ENCODE data around the gene RNF7. TPM values are rescaled to one million over a fixed set of nuclear protein-coding genes. Genes with fewer than 3 reads are reported as not detected.

RNF7 gene
- total and polyA plus RNA-seq, 9 of the 15 experiments (the other 6 are each of a cell fraction or from before 2014, with no cell fraction given): 38.8 to 133 (median 80.5) TPM

DNA sequence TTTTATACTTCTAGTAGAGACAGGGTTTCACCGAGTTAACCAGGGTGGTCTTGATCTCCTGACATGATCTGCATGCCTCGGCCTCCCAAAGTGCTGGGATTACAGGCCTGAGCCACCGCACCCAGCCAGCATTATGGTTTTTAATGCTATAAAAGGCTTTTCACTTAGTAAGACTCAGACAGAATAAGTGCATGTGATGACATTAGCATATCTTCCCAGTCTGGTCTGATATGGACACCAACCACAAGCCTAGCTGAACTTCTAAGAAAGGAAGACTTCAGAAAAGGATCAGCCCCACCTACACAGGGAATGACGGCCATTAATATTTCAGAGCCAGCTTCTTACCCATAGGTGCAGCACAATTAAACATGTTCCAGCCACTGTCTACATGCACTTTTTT is 52.1 kb downstream of the RNF7 start:
- no peak overlapping the region for H3K27ac ChIP-seq (ENCODE audit: extremely low read depth, low read depth, low read length)
- ChIA-PET POLR2A (interaction anchor here (0.9 to 2.1 kb wide), 2 partner anchors 13 to 21 kb away, joined by 3 to 6 read pairs; no protein-coding TSS in a partner anchor), CTCF (ENCODE audit: low intra/inter-chr PET ratio) (no interaction called here)
- DNase-seq (ENCODE audit: extremely low read depth in 1 of 4, low spot score in 3 of 4) (no peak), FAIRE-seq (peak; percentile 59), ATAC-seq (peak; percentile 34; the same call in 2 of the 3 replicates)
- no peaks in the 10 kb centered on the region for H4K20me1 ChIP-seq (replicated peaks; ENCODE audit: control insufficient read depth, insufficient read depth, low read length)
- no peak overlapping the region for H3K4me3 ChIP-seq
- H3K36me3 ChIP-seq (ENCODE audit: control insufficient read depth, insufficient read depth, low read length): no peaks in the 10 kb centered on the region
- H3K27me3 ChIP-seq (ENCODE audit: control insufficient read depth in 2 of 2, insufficient read depth in 2 of 2, low read length in 2 of 2): no peaks in the 10 kb centered on the region
- no peaks in the 10 kb centered on the region for H3K79me2 ChIP-seq (ENCODE audit: control insufficient read depth, insufficient read depth, low read length)
- BruUV-seq (replicated peaks): no TSS peak
- no peak overlapping the region for H3K9ac ChIP-seq (ENCODE audit: insufficient read depth in 1 of 2, low read depth in 2 of 2, low read length in 2 of 2)
- 48% methylated on average over 4 of the region's 4 CpGs for WGBS (ENCODE audit: insufficient coverage, low coverage, missing lambda C conversion rate)
- TF ChIP-seq TBP (optimal IDR thresholded peaks at IDR 0.05; ENCODE audit: low read depth, low read length): peak; percentile 17
- TF ChIP-seq ZNF263 (CRISPR knock-in tag; IDR thresholded peaks at IDR 0.05; ENCODE audit: borderline replicate concordance): peak; percentile 33; the same call in 1 of the 2 replicates
- TF ChIP-seq ZNF695 (CRISPR knock-in tag; IDR thresholded peaks at IDR 0.05): no peak
- H3K9me3 ChIP-seq (replicated peaks; ENCODE audit: control insufficient read depth, insufficient read depth, low read depth, low read length): peaks cover 2% of the 10 kb centered on the region; the same call in 1 of the 2 replicates
- intact Hi-C loops (cut with micrococcal nuclease) (no loop called here), in situ Hi-C loops (cut with MboI) (no loop called here)
- H2AFZ ChIP-seq (ENCODE audit: low read depth, low read length): peak overlapping the region; percentile 48
- no peak overlapping the region; the same call in 1 of the 2 replicates for H3K4me2 ChIP-seq (ENCODE audit: insufficient read depth, low read length)
- H3K4me1 ChIP-seq (replicated peaks in 1 of 2; ENCODE audit: control insufficient read depth in 2 of 2, insufficient read depth in 2 of 2, low read length in 2 of 2): peaks cover 3 to 4% of the 10 kb centered on the region in 2 experiments; a peak in 3 of 5 replicates
- H3K9me1 ChIP-seq (ENCODE audit: control insufficient read depth, insufficient read depth, low read length): no peaks in the 10 kb centered on the region

DNA sequence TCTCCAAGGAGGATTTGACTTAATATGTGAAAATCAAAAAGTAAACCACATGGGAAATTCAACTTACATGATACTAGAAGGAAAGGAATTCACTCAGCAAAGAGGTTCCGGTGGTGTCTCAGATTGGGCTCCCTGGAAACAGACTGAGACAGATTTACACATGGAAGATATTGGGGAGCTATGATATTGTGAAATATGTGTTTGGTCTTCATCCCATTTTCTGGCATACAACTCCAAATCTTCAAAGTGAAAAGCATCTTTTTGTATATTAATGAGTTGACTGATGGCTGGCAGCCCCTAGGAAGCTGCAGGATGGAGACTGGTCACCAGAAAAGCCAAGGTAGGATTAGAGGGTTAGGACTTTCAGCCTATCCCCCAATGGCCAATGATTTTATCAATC is 54.4 kb downstream of the RNF7 start:
- no peak overlapping the region for H3K9ac ChIP-seq (ENCODE audit: insufficient read depth in 1 of 2, low read depth in 2 of 2, low read length in 2 of 2)
- no peaks in the 10 kb centered on the region for H4K20me1 ChIP-seq (replicated peaks; ENCODE audit: control insufficient read depth, insufficient read depth, low read length)
- no peak overlapping the region for H3K27ac ChIP-seq (ENCODE audit: extremely low read depth, low read depth, low read length)
- WGBS (ENCODE audit: insufficient coverage, low coverage, missing lambda C conversion rate): 90% methylated on average over 1 of the region's 1 CpG
- POLR2A ChIA-PET: no interaction called here
- H3K4me3 ChIP-seq: no peak overlapping the region
- no peaks in the 10 kb centered on the region for H3K9me1 ChIP-seq (ENCODE audit: control insufficient read depth, insufficient read depth, low read length)
- peak overlapping the region; percentile 46; the same call in 1 of the 2 replicates for H2AFZ ChIP-seq (ENCODE audit: low read depth, low read length)
- H3K9me3 ChIP-seq (replicated peaks; ENCODE audit: control insufficient read depth, insufficient read depth, low read depth, low read length): peaks cover 2% of the 10 kb centered on the region; the same call in 1 of the 2 replicates
- CTCF ChIA-PET (ENCODE audit: low intra/inter-chr PET ratio): no interaction called here
- no TSS peak for BruUV-seq (replicated peaks)
- no peaks in the 10 kb centered on the region for H3K79me2 ChIP-seq (ENCODE audit: control insufficient read depth, insufficient read depth, low read length)
- no peak overlapping the region for H3K4me2 ChIP-seq (ENCODE audit: insufficient read depth, low read length)
- intact Hi-C loops (cut with micrococcal nuclease) (no loop called here), in situ Hi-C loops (cut with MboI) (no loop called here)
- FAIRE-seq (no peak), ATAC-seq (no peak), DNase-seq (ENCODE audit: extremely low read depth in 1 of 4, low spot score in 3 of 4) (no peak)
- no peaks in the 10 kb centered on the region for H3K36me3 ChIP-seq (ENCODE audit: control insufficient read depth, insufficient read depth, low read length)
- H3K27me3 ChIP-seq (ENCODE audit: control insufficient read depth in 2 of 2, insufficient read depth in 2 of 2, low read length in 2 of 2): no peaks in the 10 kb centered on the region
- peaks cover 11 to 15% of the 10 kb centered on the region in 2 experiments; a peak in 4 of 5 replicates for H3K4me1 ChIP-seq (replicated peaks in 1 of 2; ENCODE audit: control insufficient read depth in 2 of 2, insufficient read depth in 2 of 2, low read length in 2 of 2)
- TF ChIP-seq, protein P1, sequence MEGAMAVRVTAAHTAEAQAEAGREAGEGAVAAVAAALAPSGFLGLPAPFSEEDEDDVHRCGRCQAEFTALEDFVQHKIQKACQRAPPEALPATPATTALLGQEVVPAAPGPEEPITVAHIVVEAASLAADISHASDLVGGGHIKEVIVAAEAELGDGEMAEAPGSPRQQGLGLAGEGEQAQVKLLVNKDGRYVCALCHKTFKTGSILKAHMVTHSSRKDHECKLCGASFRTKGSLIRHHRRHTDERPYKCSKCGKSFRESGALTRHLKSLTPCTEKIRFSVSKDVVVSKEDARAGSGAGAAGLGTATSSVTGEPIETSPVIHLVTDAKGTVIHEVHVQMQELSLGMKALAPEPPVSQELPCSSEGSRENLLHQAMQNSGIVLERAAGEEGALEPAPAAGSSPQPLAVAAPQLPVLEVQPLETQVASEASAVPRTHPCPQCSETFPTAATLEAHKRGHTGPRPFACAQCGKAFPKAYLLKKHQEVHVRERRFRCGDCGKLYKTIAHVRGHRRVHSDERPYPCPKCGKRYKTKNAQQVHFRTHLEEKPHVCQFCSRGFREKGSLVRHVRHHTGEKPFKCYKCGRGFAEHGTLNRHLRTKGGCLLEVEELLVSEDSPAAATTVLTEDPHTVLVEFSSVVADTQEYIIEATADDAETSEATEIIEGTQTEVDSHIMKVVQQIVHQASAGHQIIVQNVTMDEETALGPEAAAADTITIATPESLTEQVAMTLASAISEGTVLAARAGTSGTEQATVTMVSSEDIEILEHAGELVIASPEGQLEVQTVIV (CRISPR knock-in tag; IDR thresholded peaks at IDR 0.05; ENCODE audit: borderline replicate concordance): no peak
- TF ChIP-seq ZC3H8 (IDR thresholded peaks at IDR 0.05): no peak
- TF ChIP-seq SMAD1 (IDR thresholded peaks at IDR 0.05; ENCODE audit: low read depth, low read length, partially characterized antibody): no peak
- TF ChIP-seq NKRF (IDR thresholded peaks at IDR 0.05; ENCODE audit: borderline replicate concordance): no peak
- TF ChIP-seq FOXP1 (CRISPR knock-in tag; IDR thresholded peaks at IDR 0.05): no peak
- TF ChIP-seq ZNF76 (CRISPR knock-in tag; IDR thresholded peaks at IDR 0.05; ENCODE audit: borderline replicate concordance): no peak
- TF ChIP-seq HDAC6 (IDR thresholded peaks at IDR 0.05; ENCODE audit: low read depth, low read length): no peak
- TF ChIP-seq USF1 (CRISPR knock-in tag; IDR thresholded peaks at IDR 0.05): no peak

Data from K562 (cell line).